ENCODE results near the gene LRRC49. TPM values are rescaled to one million over a fixed set of nuclear protein-coding genes. Genes with fewer than 3 reads are reported as not detected.
"Not testable (repeated sequence)": the region's sequence is repeated elsewhere in the genome, so short reads cannot be mapped to it uniquely, and the experiment has no call there.

LRRC49 gene
- total RNA-seq, 1 experiment from 2014 or later = 8.3 TPM

- Histone ChIP-seq H4K5ac (ENCODE audit: insufficient read length, low read depth, low read length) (no peak overlapping the region), H3K79me1 (ENCODE audit: insufficient read depth, low read depth, low read length, poor library complexity, severe bottlenecking) (no peaks in the 10 kb centered on the region), H3K4me2 (ENCODE audit: insufficient read depth, insufficient read length, low read length) (no peak overlapping the region), H4K91ac (ENCODE audit: insufficient read length, low read depth, low read length) (no peak overlapping the region), H3K79me2 (ENCODE audit: insufficient read depth, low read length) (no peaks in the 10 kb centered on the region), H2BK20ac (ENCODE audit: low read depth, low read length, poor library complexity, severe bottlenecking) (no peak overlapping the region), H3K23me2 (ENCODE audit: insufficient read length, low read depth, low read length, poor library complexity, severe bottlenecking) (no peaks in the 10 kb centered on the region), H3K27ac (ENCODE audit: insufficient read length, low read depth, low read length) (no peak overlapping the region), H2BK15ac (ENCODE audit: low read depth, low read length) (no peak overlapping the region), H3K23ac (ENCODE audit: insufficient read length, low read depth, low read length) (no peak overlapping the region), H3K56ac (ENCODE audit: insufficient read length, low read depth, low read length) (no peak overlapping the region), H4K8ac (replicated peaks; ENCODE audit: insufficient read length, low read depth, low read length) (no peak overlapping the region), H3K4ac (ENCODE audit: low read depth, low read length) (no peak overlapping the region), H2AK5ac (ENCODE audit: insufficient read length, low read length) (no peak overlapping the region), H2AFZ (ENCODE audit: low read length) (no peak overlapping the region), H3K4me1 (ENCODE audit: insufficient read depth, low read length) (no peaks in the 10 kb centered on the region), H2BK5ac (ENCODE audit: insufficient read length, low read length) (no peak overlapping the region), H2BK12ac (ENCODE audit: insufficient read length, low read depth, low read length) (no peak overlapping the region), H3K18ac (ENCODE audit: insufficient read length, low read depth, low read length) (no peak overlapping the region), H3K14ac (ENCODE audit: insufficient read depth, low read length) (no peak overlapping the region), H3K27me3 (ENCODE audit: insufficient read depth, low read length) (no peaks in the 10 kb centered on the region), H2BK120ac (ENCODE audit: low read depth, low read length, poor library complexity, severe bottlenecking) (no peak overlapping the region), H3K9ac (ENCODE audit: extremely low read depth, insufficient read length, low read length) (no peak overlapping the region), H3K9me3 (ENCODE audit: control insufficient read depth, low read depth, low read length) (no peaks in the 10 kb centered on the region), H4K20me1 (ENCODE audit: control insufficient read depth, insufficient read depth, insufficient read length) (no peaks in the 10 kb centered on the region), H3T11ph (ENCODE audit: low read length) (no peak overlapping the region)
- WGBS (ENCODE audit: extremely low coverage, insufficient read length, low lambda C conversion rate) = no CpG with 5 or more reads among the region's 8 CpGs
- no peaks in the 10 kb centered on the region for H3K27me3 Mint-ChIP-seq (ENCODE audit: low read depth)
- H3K4me3 Mint-ChIP-seq = no peak overlapping the region
- no peak for DNase-seq
- H3K9me3 Mint-ChIP-seq = peaks cover 0 to under 1% of the 10 kb centered on the region in 2 experiments; a peak in 2 of 5 replicates
- TF ChIP-seq CTCF (conservative IDR thresholded peaks at IDR 0.05) = no peak
- no peaks in the 10 kb centered on the region for H3K36me3 Mint-ChIP-seq (ENCODE audit: insufficient read depth in 1 of 3, low read depth in 3 of 3)
- H3K27ac Mint-ChIP-seq = no peak overlapping the region
- H3K4me1 Mint-ChIP-seq = peaks cover 7 to 8% of the 10 kb centered on the region in 2 experiments
Measured at GRCh38 chr15:71015342-71015741, 122.7 kb downstream of the LRRC49 start.

DNA sequence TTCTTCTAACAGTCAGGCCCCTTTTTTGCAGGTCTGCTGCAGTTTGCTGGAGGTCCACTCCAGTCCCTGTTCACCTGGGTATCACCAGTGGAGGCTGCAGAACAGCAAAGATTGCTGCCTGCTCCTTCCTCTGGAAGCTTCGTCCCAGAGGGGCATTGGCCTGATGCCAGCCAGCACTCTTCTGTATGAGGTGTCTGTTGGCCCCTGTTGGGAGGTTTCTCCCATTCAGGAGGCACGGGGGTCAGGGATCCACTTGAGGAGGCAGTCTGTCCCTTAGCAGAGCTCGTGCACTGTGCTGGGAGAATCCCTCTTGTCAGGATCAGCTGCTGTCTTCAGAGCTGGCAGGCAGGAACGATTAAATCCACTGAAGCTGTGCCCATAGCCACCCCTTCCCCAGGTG is 138.6 kb downstream of the LRRC49 start:
- not testable (repeated sequence) for H2BK5ac ChIP-seq (ENCODE audit: insufficient read length, low read length); H3K23me2 ChIP-seq (ENCODE audit: insufficient read length, low read depth, low read length, poor library complexity, severe bottlenecking); H4K5ac ChIP-seq (ENCODE audit: insufficient read length, low read depth, low read length); H3K4me1 Mint-ChIP-seq; H3K4ac ChIP-seq (ENCODE audit: low read depth, low read length); H3K9ac ChIP-seq (ENCODE audit: extremely low read depth, insufficient read length, low read length); H3K23ac ChIP-seq (ENCODE audit: insufficient read length, low read depth, low read length); H3K27me3 ChIP-seq (ENCODE audit: insufficient read depth, low read length); H3K4me1 ChIP-seq (ENCODE audit: insufficient read depth, low read length); H4K8ac ChIP-seq (replicated peaks; ENCODE audit: insufficient read length, low read depth, low read length); H3K27ac Mint-ChIP-seq; H3K79me1 ChIP-seq (ENCODE audit: insufficient read depth, low read depth, low read length, poor library complexity, severe bottlenecking); H2BK15ac ChIP-seq (ENCODE audit: low read depth, low read length); H4K20me1 ChIP-seq (ENCODE audit: control insufficient read depth, insufficient read depth, insufficient read length); H3K9me3 Mint-ChIP-seq; H3K56ac ChIP-seq (ENCODE audit: insufficient read length, low read depth, low read length); H2BK120ac ChIP-seq (ENCODE audit: low read depth, low read length, poor library complexity, severe bottlenecking); H2BK20ac ChIP-seq (ENCODE audit: low read depth, low read length, poor library complexity, severe bottlenecking); H3K27me3 Mint-ChIP-seq (ENCODE audit: low read depth); H3K14ac ChIP-seq (ENCODE audit: insufficient read depth, low read length); DNase-seq; H3K9me3 ChIP-seq (ENCODE audit: control insufficient read depth, low read depth, low read length); H2BK12ac ChIP-seq (ENCODE audit: insufficient read length, low read depth, low read length); H4K91ac ChIP-seq (ENCODE audit: insufficient read length, low read depth, low read length); H3K79me2 ChIP-seq (ENCODE audit: insufficient read depth, low read length); H3K4me2 ChIP-seq (ENCODE audit: insufficient read depth, insufficient read length, low read length); H3K18ac ChIP-seq (ENCODE audit: insufficient read length, low read depth, low read length); H3K4me3 Mint-ChIP-seq; H2AK5ac ChIP-seq (ENCODE audit: insufficient read length, low read length); H3T11ph ChIP-seq (ENCODE audit: low read length); H2AFZ ChIP-seq (ENCODE audit: low read length); H3K27ac ChIP-seq (ENCODE audit: insufficient read length, low read depth, low read length)
- WGBS (ENCODE audit: extremely low coverage, insufficient read length, low lambda C conversion rate) = no CpG with 5 or more reads among the region's 4 CpGs
- peaks cover 0 to 12% (median 4%) of the 10 kb centered on the region in 3 experiments; a peak in 4 of 7 replicates for H3K36me3 Mint-ChIP-seq (ENCODE audit: insufficient read depth in 1 of 3, low read depth in 3 of 3)
